Neural progenitor cell (in vitro differentiated cells): ENCODE results near the gene TRAPPC4. TPM values are rescaled to one million over a fixed set of nuclear protein-coding genes. Genes with fewer than 3 reads are reported as not detected.

Experiments used
- DNase-seq: peaks from one replicate; pipeline ENCODE4 v3.0.0-alpha.2; 2016; ENCODE audit warnings: low spot score
- H2AFZ ChIP-seq: fragments of 200-600 bp; sonication (generic); replicated peaks from 2 replicates; pipeline ENCODE4 v1.6.1; 2016; ENCODE audit warnings: antibody characterized with exemption
- H3F3A ChIP-seq: fragments of 200-600 bp; sonication (generic); 2 replicates; pipeline ENCODE4 v1.6.1; 2016; ENCODE audit warnings: antibody characterized with exemption, low read depth
- H3K27ac ChIP-seq: fragments of 200-600 bp; sonication (generic); 2 replicates; pipeline ENCODE4 v1.5.1; 2016; ENCODE audit warnings: mild to moderate bottlenecking
- H3K27me3 ChIP-seq: fragments of 200-600 bp; sonication (generic); 2 replicates; pipeline ENCODE4 v1.6.1; 2016; ENCODE audit warnings: mild to moderate bottlenecking, moderate library complexity
- H3K36me3 ChIP-seq: fragments of 200-600 bp; sonication (generic); 2 replicates; pipeline ENCODE4 v1.5.1; 2016
- H3K4me1 ChIP-seq: fragments of 200-600 bp; sonication (generic); 2 replicates; pipeline ENCODE4 v1.6.1; 2016; ENCODE audit warnings: mixed run types
- H3K4me2 ChIP-seq: fragments of 200-600 bp; sonication (generic); 2 replicates; pipeline ENCODE4 v1.6.1; 2016
- H3K4me3 ChIP-seq: fragments of 200-600 bp; sonication (generic); 2 replicates; pipeline ENCODE4 v1.5.1; 2016
- H3K79me2 ChIP-seq: fragments of 200-600 bp; sonication (generic); 2 replicates; pipeline ENCODE4 v1.6.1; 2016; ENCODE audit warnings: low read depth
- H3K9ac ChIP-seq: fragments of 200-600 bp; sonication (generic); 2 replicates; pipeline ENCODE4 v1.6.1; 2016
- H3K9me3 ChIP-seq: fragments of 200-600 bp; sonication (generic); 2 replicates; pipeline ENCODE4 v1.5.1; 2016; ENCODE audit warnings: low read depth
- H4K20me1 ChIP-seq: fragments of 200-600 bp; sonication (generic); 2 replicates; pipeline ENCODE4 v1.6.1; 2016; ENCODE audit warnings: low read depth
- H3K27ac Mint-ChIP-seq: 3 replicates; pipeline ENCODE4 v1.8.0; 2021; ENCODE audit warnings: mixed read lengths
- H3K27me3 Mint-ChIP-seq: 2 replicates; pipeline ENCODE4 v1.8.0; 2022; ENCODE audit warnings: low read depth, mild to moderate bottlenecking, inconsistent platforms, moderate library complexity, mixed read lengths; ENCODE audit not compliant: insufficient read depth
- H3K36me3 Mint-ChIP-seq: 3 replicates; pipeline ENCODE4 v1.8.0; 2021; ENCODE audit warnings: mixed read lengths
- H3K4me1 Mint-ChIP-seq: 3 replicates; pipeline ENCODE4 v1.8.0; 2021; ENCODE audit warnings: mixed read lengths
- H3K4me3 Mint-ChIP-seq: 3 replicates; pipeline ENCODE4 v1.8.0; 2021; ENCODE audit warnings: mild to moderate bottlenecking, moderate library complexity, mixed read lengths
- H3K9me3 Mint-ChIP-seq: 3 replicates; pipeline ENCODE4 v1.8.0; 2020; ENCODE audit warnings: mixed read lengths
- CTCF ChIP-seq: fragments of 200-600 bp; sonication (generic); IDR thresholded peaks from 2 replicates; pipeline ENCODE4 v1.5.1; 2017; ENCODE audit warnings: antibody characterized with exemption, mild to moderate bottlenecking
- EZH2 ChIP-seq: fragments of 200-600 bp; sonication (generic); IDR thresholded peaks from 2 replicates; pipeline ENCODE4 v1.6.1; 2017; ENCODE audit warnings: antibody characterized with exemption, mild to moderate bottlenecking, moderate library complexity
- EZH2phosphoT487 ChIP-seq: fragments of 200-600 bp; sonication (generic); IDR thresholded peaks from 2 replicates; pipeline ENCODE4 v1.6.1; 2017; ENCODE audit warnings: antibody characterized with exemption
- total RNA-seq: library from RNA; depleted of rRNA; stranded (reverse); fragments of >200 nt; gene quantifications from 2 replicates; pipeline ENCODE4 v1.2.3, GENCODE V29; 2015; ENCODE audit warnings: low replicate concordance

The TRAPPC4 gene
- total RNA-seq, 1 donor from 2014 or later: 53.5 TPM

- H3K36me3 ChIP-seq: no peaks in the 10 kb centered on the region
- Mint-ChIP-seq H3K36me3 (peaks cover 19% of the 10 kb centered on the region), H3K4me3 (no peak overlapping the region), H3K9me3 (no peaks in the 10 kb centered on the region), H3K27me3 (peaks cover 4% of the 10 kb centered on the region), H3K27ac (no peak overlapping the region), H3K4me1 (peaks cover 4% of the 10 kb centered on the region)
- no peaks in the 10 kb centered on the region for H3K4me1 ChIP-seq
- no peaks in the 10 kb centered on the region for H3K79me2 ChIP-seq
- H4K20me1 ChIP-seq: no peaks in the 10 kb centered on the region
- TF ChIP-seq CTCF: no peak
- no peak for TF ChIP-seq EZH2
- TF ChIP-seq EZH2phosphoT487: no peak
- no peak overlapping the region for H3K4me3 ChIP-seq
- no peak overlapping the region for H3K4me2 ChIP-seq
- no peak overlapping the region for H3K9ac ChIP-seq
- peaks cover 20% of the 10 kb centered on the region for H3F3A ChIP-seq
- H2AFZ ChIP-seq: no peak overlapping the region
- H3K27me3 ChIP-seq: no peaks in the 10 kb centered on the region
- no peak overlapping the region for H3K27ac ChIP-seq
- DNase-seq: no peak
- no peaks in the 10 kb centered on the region for H3K9me3 ChIP-seq
Measured at GRCh38 chr11:119046489-119046888, 27.9 kb downstream of the TRAPPC4 start.

- H3K4me3 ChIP-seq: no peak overlapping the region
- no peaks in the 10 kb centered on the region for H3K4me1 ChIP-seq
- no peaks in the 10 kb centered on the region for H4K20me1 ChIP-seq
- TF ChIP-seq EZH2phosphoT487: no peak
- no peak for TF ChIP-seq CTCF
- TF ChIP-seq EZH2: no peak
- peaks cover 23% of the 10 kb centered on the region for H3K36me3 Mint-ChIP-seq
- H2AFZ ChIP-seq: no peak overlapping the region
- H3K9ac ChIP-seq: no peak overlapping the region
- H3K4me3 Mint-ChIP-seq: no peak overlapping the region
- peaks cover 14% of the 10 kb centered on the region for H3F3A ChIP-seq
- H3K27ac Mint-ChIP-seq: no peak overlapping the region
- H3K9me3 Mint-ChIP-seq: no peaks in the 10 kb centered on the region
- no peaks in the 10 kb centered on the region for H3K36me3 ChIP-seq
- H3K79me2 ChIP-seq: no peaks in the 10 kb centered on the region
- H3K27me3 Mint-ChIP-seq: peaks cover 4% of the 10 kb centered on the region
- no peak for DNase-seq
- H3K4me2 ChIP-seq: no peak overlapping the region
- H3K27me3 ChIP-seq: no peaks in the 10 kb centered on the region
- no peaks in the 10 kb centered on the region for H3K9me3 ChIP-seq
- H3K27ac ChIP-seq: no peak overlapping the region
- H3K4me1 Mint-ChIP-seq: no peaks in the 10 kb centered on the region
Measured at GRCh38 chr11:119047205-119047604, 28.6 kb downstream of the TRAPPC4 start.

- peaks cover 2% of the 10 kb centered on the region for H3K79me2 ChIP-seq
- no peaks in the 10 kb centered on the region for H3K27me3 ChIP-seq
- no peaks in the 10 kb centered on the region for H3K4me1 ChIP-seq
- peaks cover 34% of the 10 kb centered on the region for H3K36me3 Mint-ChIP-seq
- H3F3A ChIP-seq: peaks cover 14% of the 10 kb centered on the region
- no peaks in the 10 kb centered on the region for H3K9me3 Mint-ChIP-seq
- H2AFZ ChIP-seq: no peak overlapping the region
- no peak overlapping the region for H3K4me3 ChIP-seq
- no peak overlapping the region for H3K27ac ChIP-seq
- H3K36me3 ChIP-seq: no peaks in the 10 kb centered on the region
- no peak overlapping the region for H3K4me2 ChIP-seq
- H3K4me3 Mint-ChIP-seq: no peak overlapping the region
- peaks cover 4% of the 10 kb centered on the region for H3K27me3 Mint-ChIP-seq
- no peak overlapping the region for H3K9ac ChIP-seq
- H3K4me1 Mint-ChIP-seq: no peaks in the 10 kb centered on the region
- H4K20me1 ChIP-seq: no peaks in the 10 kb centered on the region
- DNase-seq: no peak
- H3K27ac Mint-ChIP-seq: no peak overlapping the region
- TF ChIP-seq CTCF: no peak
- TF ChIP-seq EZH2: no peak
- no peak for TF ChIP-seq EZH2phosphoT487
- H3K9me3 ChIP-seq: no peaks in the 10 kb centered on the region
Measured at GRCh38 chr11:119048644-119049043, 30.1 kb downstream of the TRAPPC4 start.
